Transverse colon (tissue), 4 donors: Measurements from ENCODE around the gene LCK.

Experiments used
- CTCF ChIP-seq, 5 experiments: fragments of 200-600 bp in 3 of 5; fragments of 450-650 bp in 2 of 5; sonication (generic) in 3 of 5; IDR thresholded peaks; 1 replicate in 2 of 5; 2 replicates in 3 of 5; pipeline ENCODE4 v1.5.1; 2016 to 2017; ENCODE audit warnings: antibody characterized with exemption in 5 of 5, inconsistent platforms in 3 of 5, mild to moderate bottlenecking in 2 of 5, moderate library complexity in 1 of 5
- EP300 ChIP-seq: sonication (generic); formaldehyde crosslinking; IDR thresholded peaks from one replicate; pipeline ENCODE4 v1.6.1; 2017; ENCODE audit warnings: antibody characterized with exemption, low read depth
- POLR2A ChIP-seq: fragments of 450-650 bp; IDR thresholded peaks from one replicate; pipeline ENCODE4 v1.6.1; 2016; ENCODE audit warnings: antibody characterized with exemption, mild to moderate bottlenecking, moderate library complexity
- POLR2AphosphoS5 ChIP-seq, 3 donors: sonication (generic); formaldehyde crosslinking; IDR thresholded peaks; one replicate each; pipeline ENCODE4 v1.6.1; 2016; ENCODE audit warnings: antibody characterized with exemption in 3 of 3

GRCh38 chr1:32291708-32292538, 40.9 kb downstream of the LCK start, which contains the start of gene HDAC1:
- TF ChIP-seq CTCF (IDR thresholded peaks at IDR 0.05) (peak in 2 of 5 experiments; percentile 9 to 14), POLR2A (peak; percentile 85), EP300 (no peak), POLR2AphosphoS5 (IDR thresholded peaks at IDR 0.05) (peak; percentile 74 to 91 (median 88))
